Measurements from ENCODE around the gene CHCHD10. TPM values are rescaled to one million over a fixed set of nuclear protein-coding genes. Genes with fewer than 3 reads are reported as not detected.

Gene CHCHD10
- total and polyA plus RNA-seq, 9 donors: 2.7 to 40.5 (median 20.1) TPM

DNA sequence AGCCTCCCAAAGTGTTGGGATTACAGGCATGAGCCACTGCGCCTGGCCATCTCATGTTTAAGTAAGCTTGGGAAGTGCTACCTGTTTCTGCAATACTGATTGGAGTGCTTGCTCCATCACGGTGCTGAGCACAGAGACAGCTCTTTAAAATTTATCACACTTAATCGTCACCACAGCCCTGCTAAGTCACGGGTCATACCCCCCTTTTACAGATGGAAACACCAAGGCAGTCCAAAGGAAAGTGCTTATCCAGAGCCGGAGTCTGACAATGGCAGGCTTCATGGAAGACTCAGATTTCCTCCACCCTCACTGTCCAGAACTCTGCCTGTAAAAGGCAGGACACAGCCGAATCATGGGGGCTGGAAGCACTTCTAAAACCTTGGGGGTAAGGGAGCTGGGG lies 7.7 kb downstream of the CHCHD10 start:
- H3K27me3 ChIP-seq: no peaks in the 10 kb centered on the region
- TF ChIP-seq POLR2A (IDR thresholded peaks at IDR 0.05): no peak
- TF ChIP-seq, protein P1, sequence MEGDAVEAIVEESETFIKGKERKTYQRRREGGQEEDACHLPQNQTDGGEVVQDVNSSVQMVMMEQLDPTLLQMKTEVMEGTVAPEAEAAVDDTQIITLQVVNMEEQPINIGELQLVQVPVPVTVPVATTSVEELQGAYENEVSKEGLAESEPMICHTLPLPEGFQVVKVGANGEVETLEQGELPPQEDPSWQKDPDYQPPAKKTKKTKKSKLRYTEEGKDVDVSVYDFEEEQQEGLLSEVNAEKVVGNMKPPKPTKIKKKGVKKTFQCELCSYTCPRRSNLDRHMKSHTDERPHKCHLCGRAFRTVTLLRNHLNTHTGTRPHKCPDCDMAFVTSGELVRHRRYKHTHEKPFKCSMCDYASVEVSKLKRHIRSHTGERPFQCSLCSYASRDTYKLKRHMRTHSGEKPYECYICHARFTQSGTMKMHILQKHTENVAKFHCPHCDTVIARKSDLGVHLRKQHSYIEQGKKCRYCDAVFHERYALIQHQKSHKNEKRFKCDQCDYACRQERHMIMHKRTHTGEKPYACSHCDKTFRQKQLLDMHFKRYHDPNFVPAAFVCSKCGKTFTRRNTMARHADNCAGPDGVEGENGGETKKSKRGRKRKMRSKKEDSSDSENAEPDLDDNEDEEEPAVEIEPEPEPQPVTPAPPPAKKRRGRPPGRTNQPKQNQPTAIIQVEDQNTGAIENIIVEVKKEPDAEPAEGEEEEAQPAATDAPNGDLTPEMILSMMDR (IDR thresholded peaks at IDR 0.05): no peak
- TF ChIP-seq EP300 (IDR thresholded peaks at IDR 0.05): no peak
- no peaks in the 10 kb centered on the region for H3K9me3 ChIP-seq
- WGBS, 3 donors: 79 to 82% (median 81%) methylated on average over 6 of the region's 6 CpGs
- no peak overlapping the region for H3K4me3 ChIP-seq
- no peak for DNase-seq
- H3K27ac ChIP-seq: no peak overlapping the region
- H3K36me3 ChIP-seq: no peaks in the 10 kb centered on the region
- peaks cover 3% of the 10 kb centered on the region for H3K4me1 ChIP-seq (ENCODE audit: insufficient read depth)
- intact Hi-C loops (cut with DNase I): loop anchor here in 1 of 4 donors (5.0 kb wide), 1 partner anchor 48 kb away; no protein-coding TSS in a partner anchor

DNA sequence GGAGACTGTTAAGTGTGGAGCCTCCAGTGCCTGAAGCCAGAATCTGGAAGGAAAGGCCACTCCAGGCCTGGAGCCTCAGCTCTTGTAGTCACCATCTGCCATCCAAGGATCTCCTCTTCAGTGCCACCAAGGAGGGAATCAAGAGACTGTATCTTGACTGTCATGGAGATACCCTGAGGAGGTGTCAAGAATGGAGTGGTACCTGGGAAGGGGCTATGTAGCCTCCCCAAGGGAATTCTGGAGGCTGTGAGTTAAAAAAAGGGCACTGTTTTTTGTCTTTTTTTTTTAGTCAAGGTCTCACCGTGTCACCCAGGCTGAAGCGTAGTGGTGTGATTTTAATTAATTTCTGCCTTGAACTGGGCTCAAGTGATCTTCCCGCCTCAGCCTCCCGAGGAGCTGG lies 8.2 kb downstream of the CHCHD10 start:
- WGBS, 3 donors: 74 to 89% (median 77%) methylated on average over 4 of the region's 4 CpGs
- peaks cover 3% of the 10 kb centered on the region for H3K4me1 ChIP-seq (ENCODE audit: insufficient read depth)
- H3K4me3 ChIP-seq: no peak overlapping the region
- intact Hi-C loops (cut with DNase I): no loop called here
- H3K9me3 ChIP-seq: no peaks in the 10 kb centered on the region
- DNase-seq: no peak
- H3K27ac ChIP-seq: no peak overlapping the region
- TF ChIP-seq EP300 (IDR thresholded peaks at IDR 0.05) (no peak), POLR2A (IDR thresholded peaks at IDR 0.05) (no peak)
- TF ChIP-seq, protein P1 (IDR thresholded peaks at IDR 0.05): no peak
- no peaks in the 10 kb centered on the region for H3K27me3 ChIP-seq
- no peaks in the 10 kb centered on the region for H3K36me3 ChIP-seq

DNA sequence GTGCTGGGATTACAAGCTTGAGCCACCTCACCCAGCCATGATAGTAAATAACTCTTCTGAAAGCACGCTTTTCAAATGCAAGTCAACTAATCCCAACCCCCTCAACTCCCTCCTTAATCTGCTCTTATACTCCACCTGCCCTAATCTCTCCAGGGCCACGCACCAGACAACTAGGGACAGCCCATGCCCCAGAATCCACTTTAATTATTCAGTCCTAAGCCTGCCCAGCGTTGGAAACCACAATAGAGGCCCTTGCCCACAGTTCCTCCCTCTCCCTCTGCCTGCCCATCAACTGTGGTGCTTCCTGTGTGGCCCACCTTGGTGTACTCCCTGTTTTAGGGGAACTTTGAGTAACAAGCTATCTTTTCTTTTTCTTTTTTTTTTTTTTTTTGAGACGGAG lies 10.9 kb downstream of the CHCHD10 start:
- 53 to 81% (median 64%) methylated on average over 4 of the region's 4 CpGs for WGBS, 3 donors
- TF ChIP-seq EP300 (IDR thresholded peaks at IDR 0.05) (no peak), POLR2A (IDR thresholded peaks at IDR 0.05) (no peak)
- TF ChIP-seq, protein P1 (IDR thresholded peaks at IDR 0.05): no peak
- no peaks in the 10 kb centered on the region for H3K27me3 ChIP-seq
- intact Hi-C loops (cut with DNase I): no loop called here
- no peaks in the 10 kb centered on the region for H3K4me1 ChIP-seq (ENCODE audit: insufficient read depth)
- no peak overlapping the region for H3K4me3 ChIP-seq
- no peaks in the 10 kb centered on the region for H3K9me3 ChIP-seq
- no peak for DNase-seq
- no peaks in the 10 kb centered on the region for H3K36me3 ChIP-seq
- no peak overlapping the region for H3K27ac ChIP-seq

DNA sequence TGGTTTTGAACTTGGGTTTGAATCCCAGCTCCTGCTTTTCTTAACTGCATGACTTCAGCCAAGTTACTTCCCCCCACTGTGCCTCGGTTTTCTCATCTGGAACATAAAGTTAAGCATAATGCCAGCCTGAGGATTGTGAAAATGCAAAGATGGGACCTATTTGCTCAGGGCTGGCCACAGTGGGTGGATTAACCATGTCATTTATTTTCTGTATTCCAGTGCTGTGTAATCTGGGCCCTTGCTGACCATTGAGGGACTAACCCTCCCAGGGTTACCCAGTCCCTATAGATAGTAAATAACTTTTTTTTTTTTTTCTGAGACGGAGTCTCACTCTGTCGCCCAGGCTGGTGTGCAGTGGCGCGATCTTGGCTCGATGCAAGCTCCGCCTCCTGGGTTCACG lies 12.1 kb downstream of the CHCHD10 start:
- Histone ChIP-seq H3K36me3 (no peaks in the 10 kb centered on the region), H3K9me3 (no peaks in the 10 kb centered on the region), H3K27me3 (no peaks in the 10 kb centered on the region), H3K27ac (no peak overlapping the region), H3K4me1 (ENCODE audit: insufficient read depth) (no peaks in the 10 kb centered on the region), H3K4me3 (no peak overlapping the region)
- DNase-seq: no peak
- WGBS, 3 donors: 68 to 88% (median 80%) methylated on average over 8 of the region's 8 CpGs
- intact Hi-C loops (cut with DNase I): no loop called here
- TF ChIP-seq EP300 (IDR thresholded peaks at IDR 0.05) (no peak), POLR2A (IDR thresholded peaks at IDR 0.05) (no peak)
- TF ChIP-seq, protein P1 (IDR thresholded peaks at IDR 0.05): no peak
